NCI-H774 (cell line): ENCODE measurements around the gene TAS2R19.
"Not testable (repeated sequence)": the region's sequence is repeated elsewhere in the genome, so short reads cannot be mapped to it uniquely, and the experiment has no call there.

Experiments used
- DNase-seq: peaks from one replicate; lab custom pipeline; 2025; lab: John Stamatoyannopoulos, UW

The TAS2R19 gene, protein sequence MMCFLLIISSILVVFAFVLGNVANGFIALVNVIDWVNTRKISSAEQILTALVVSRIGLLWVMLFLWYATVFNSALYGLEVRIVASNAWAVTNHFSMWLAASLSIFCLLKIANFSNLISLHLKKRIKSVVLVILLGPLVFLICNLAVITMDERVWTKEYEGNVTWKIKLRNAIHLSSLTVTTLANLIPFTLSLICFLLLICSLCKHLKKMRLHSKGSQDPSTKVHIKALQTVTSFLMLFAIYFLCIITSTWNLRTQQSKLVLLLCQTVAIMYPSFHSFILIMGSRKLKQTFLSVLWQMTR

DNA sequence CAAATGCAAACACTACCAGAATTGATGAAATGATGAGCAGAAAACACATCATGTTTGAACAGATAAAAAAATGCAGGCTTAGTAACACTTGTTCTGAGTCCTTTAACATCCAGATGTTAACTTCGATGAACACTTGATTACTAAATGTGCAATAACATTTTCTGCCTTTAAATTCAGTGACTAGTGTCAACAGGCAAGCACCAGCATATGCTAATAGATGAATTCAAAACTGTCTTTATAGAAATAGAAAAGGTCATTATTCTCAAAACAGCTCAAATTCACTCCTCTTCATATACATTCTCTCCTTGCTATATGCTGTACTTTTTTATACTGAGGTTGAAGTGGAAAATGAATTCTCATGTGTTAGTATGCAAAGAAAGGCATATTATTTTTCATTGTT lies at the start of gene TAS2R19:
Gene TAS2R19, minus strand, starts transcription at position 101 of the 400 bp plus-strand sequence. Its CDS starts 49 bp downstream, at position 52.
- DNase-seq = no peak

DNA sequence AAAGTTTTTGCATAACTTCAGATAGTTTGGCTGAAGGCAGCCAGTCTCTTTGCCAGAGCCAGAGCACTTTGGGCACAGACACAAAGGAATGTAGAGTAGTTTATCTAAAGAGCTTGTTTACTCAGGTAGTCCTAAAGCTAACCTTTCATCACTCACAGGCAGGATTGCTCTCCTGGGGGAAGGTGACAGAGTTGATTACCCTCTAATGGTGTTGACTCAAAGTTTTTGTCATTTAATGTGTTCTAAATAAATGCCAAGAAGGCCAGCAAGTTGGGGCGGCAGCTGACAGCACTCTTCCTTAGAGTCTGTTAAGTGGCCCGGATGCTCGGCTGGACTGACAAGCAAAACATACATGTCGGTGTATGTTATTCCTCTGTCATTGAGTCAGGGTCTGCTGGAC lies 49.0 kb upstream of the TAS2R19 start:
- DNase-seq = no peak

DNA sequence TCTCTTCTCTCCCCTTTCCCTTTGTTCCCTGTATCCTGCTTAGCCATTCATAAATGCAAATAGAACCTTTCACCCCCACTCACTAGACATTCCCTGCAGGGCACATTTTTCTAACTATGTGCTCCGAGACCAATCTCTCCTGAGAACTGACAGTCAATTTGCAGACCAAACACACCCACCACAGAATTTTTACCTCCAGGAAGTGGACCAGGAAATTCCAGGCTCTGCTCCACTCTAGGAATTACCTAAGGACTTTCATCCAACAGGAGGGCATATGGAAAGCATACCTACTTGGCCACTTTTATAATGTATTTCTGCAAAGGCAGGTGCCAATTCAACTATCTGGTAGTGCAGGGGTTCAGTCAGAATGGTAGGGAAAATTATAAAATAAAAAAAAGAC lies 48.6 kb upstream of the TAS2R19 start:
- DNase-seq = no peak

DNA sequence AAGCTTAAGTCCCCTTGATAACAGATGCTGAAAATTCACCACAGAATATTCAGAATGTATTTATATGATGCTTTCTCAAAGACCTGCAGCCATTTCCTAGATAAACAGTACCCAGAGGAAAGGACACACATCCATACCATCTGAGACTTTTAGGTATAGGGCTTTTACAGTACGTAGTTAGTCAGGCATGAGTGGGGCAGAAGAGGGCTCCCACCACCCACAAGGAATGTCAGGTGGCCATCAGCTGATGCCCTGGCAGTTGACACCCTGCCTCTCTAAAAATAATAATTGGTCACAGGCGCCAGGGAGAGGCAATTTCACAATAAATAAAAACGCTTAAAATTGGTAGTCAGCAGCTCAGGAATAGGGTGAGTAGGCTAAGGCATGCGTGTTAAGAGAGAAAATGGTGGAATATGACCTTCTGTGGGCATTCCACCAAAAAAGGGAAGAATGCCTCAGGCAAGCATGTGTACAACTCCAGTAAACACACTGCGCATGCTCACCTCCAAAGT lies 47.5 kb upstream of the TAS2R19 start:
- DNase-seq = no peak

DNA sequence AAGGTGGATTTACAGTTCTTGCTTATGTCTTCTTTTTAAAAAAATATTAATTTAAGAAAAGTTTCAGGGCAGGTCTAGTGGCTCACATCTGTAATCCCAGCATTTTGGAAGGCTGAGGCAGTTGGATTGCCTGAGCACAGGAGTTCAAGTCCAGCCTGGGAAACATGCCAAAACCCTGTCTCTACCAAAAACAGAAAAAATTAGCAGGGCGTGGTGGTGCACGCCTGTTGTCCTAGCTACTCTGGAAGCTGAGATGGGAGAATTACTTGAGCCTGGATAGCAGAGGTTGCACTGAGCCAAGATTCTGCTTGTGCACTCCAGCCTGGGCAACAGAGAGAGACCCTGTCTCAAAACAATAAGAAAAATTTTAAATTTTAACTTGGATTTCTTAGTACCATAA lies 45.1 kb upstream of the TAS2R19 start:
- DNase-seq = no peak

DNA sequence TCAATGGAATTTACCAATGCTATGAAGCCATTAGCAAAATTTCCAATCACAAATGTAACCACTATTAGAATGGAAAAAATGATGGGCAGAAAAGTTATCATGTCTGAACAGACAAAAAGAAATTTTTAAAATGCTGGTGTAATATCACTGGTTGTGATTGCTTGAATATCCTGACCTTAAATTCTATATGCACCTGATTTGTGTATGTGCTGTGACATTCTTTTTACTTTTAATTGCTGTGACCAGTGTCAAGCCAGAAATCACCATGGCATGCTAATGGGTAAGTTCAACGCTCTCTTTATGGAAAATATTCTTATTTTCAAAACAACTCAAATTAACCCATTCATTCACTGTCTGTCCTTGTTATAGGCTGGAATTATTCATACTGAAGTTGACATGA lies 39.8 kb upstream of the TAS2R19 start, which contains the start of gene TAS2R46:
Gene TAS2R46, minus strand, starts transcription at position 101 of the 400 bp plus-strand sequence. Its CDS starts 0 bp downstream, at position 101.
- not testable (repeated sequence) for DNase-seq

DNA sequence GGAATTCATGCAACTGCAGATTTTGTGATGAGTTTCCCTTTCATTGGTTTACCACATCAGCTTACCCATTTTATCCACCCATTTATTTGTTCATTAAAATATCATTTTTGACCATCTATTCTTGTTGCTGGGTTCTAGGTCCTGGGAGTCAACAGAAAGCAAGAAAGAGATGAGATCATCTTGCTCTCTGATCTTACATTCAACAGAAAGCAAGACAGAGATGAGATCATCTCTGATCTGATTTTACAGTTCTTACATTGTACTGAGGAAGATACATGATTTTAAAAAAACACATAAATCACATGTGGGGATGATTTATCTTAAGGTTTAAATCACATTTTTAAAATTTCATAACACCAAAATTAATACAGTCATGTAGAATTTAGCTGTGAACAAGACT lies 37.4 kb upstream of the TAS2R19 start:
- DNase-seq = no peak

DNA sequence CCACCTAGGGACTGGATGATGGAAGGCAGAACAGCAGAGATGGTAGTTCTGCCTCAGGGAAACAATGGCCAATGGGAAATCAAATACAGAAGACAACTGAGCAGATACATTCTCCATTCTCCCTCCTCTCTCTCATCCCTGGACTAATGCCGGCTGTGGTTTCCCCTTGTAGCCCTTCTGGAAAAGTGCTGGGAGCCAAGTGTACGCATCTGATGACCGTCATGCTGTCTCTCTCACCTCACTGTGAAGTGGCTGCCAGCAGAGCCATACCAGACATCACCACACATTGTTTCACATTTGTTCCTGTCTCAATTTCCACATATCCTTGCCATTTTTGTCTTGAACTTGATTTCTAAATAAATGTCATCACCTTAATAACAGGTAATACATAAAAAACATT lies 36.6 kb upstream of the TAS2R19 start:
- DNase-seq = no peak

DNA sequence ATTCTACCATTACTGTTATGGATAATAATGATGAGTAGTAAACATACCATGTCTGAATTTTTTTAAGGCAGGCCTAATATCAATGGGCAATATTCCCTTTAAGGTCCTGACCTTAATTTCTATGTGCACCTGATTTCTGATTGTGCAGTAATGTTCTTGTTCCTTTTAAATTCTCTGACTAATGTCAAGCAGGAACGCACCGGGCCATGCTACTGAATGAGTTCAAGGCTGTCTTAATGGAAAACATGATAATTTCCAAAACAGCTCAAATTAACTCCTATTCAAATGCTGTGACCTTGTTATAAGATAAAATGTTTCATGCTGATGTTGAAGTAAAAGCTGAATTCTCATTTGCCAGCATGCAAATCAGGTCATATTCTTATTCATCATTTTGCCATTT lies 32.9 kb upstream of the TAS2R19 start:
- DNase-seq = no peak

DNA sequence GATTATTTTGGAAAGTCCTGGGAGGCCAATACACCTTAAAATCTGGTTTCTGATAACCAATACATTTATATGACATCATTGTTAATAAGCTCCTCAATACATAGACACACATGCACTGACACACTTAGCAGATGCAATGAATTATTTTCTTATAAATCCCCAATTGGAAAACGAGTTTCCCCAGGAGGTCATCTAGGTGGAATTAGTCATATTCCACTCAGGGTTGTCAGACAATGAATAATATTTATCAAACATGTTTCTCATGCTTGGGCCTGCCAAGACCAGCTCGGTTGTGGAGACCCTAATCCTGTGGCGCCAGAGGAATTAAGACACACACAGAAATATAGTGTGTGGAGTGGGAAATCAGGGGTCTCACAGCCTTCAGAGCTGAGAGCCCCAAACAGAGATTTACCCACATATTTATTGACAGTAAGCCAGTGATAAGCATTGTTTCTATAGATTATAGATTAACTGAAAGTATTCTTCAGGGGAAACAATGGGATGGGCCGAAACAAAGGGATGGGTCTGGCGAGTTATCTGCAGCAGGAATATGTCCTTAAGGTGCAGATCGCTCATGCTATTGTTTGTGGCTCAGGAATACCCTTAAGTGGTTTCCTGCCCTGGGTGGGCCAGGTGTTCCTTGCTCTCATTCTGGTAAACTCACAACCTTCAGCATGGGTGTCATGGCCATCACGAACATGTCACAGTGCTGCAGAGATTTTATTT lies 27.5 kb upstream of the TAS2R19 start:
- not testable (repeated sequence) for DNase-seq

DNA sequence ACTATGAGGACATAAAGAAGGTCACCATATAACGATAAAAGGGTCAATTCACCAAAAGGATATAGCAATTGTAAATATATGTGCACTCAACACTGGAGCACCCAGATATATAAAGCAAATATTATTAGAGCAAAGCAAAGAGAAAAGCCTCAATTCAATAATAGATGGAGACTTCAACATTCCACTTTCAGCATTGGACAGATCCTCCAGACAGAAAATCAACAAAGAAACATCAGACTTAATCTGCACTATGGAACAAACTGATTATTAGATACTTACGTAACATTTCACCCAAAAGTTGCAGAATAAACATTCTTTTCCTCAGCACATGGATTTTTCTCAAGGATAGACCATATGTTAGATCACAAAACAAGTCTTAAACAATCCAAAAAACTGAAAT lies 18.9 kb upstream of the TAS2R19 start:
- DNase-seq = not testable (repeated sequence)

DNA sequence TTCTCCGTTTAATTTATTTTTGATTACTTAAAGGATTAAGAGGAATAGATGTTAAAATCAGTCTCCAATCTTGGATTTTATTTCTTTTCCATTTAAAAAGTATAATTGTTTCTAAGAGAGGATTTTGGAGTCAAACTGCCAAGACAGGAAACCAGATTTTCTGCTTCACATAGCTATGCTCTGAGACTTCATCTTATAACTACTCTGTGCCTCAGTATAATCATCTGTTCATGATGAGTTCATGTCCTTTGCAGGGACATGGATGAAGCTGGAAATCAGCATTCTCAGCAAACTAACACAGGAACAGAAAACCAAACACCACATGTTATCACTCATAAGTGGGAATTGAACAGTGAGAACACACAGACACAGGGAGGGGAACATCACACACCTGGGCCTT lies 17.7 kb upstream of the TAS2R19 start:
- DNase-seq = no peak

DNA sequence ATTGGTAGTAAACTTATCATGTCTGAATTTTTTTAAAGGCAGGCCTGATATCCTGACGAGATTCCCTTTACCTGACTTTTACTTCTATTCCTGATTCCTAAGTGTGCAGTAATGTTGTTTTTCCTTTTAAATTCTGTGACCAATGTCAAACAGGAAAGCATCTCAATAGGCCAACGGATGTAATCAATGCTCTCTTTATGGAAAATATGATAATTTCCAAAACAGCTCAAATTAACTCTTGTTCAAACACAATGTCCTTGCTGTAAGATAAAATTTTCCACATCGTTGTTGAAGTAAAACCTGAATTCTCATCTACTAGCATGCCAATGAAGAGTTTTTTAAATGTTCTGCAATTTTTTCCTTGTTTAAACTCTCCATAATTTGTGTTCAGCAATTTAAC lies 16.8 kb upstream of the TAS2R19 start:
- no peak for DNase-seq

DNA sequence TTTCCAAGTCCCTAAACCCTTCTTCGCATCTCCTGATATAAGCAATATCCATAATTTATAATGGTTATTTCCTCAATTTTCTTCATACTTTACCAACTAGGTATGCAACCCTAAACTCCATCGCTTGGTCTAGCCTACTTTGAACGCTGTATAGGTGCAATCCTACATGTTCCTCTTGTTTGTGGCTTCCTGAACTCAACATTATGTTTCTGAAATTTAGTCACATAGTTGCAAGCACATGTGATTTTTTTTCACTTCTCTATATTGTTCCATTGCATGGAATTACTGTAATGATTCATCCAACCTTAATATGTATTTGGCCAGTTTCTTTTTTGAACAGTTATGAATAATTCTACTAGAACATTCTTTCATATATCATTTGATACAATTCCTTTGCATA lies 11.5 kb upstream of the TAS2R19 start:
- not testable (repeated sequence) for DNase-seq

DNA sequence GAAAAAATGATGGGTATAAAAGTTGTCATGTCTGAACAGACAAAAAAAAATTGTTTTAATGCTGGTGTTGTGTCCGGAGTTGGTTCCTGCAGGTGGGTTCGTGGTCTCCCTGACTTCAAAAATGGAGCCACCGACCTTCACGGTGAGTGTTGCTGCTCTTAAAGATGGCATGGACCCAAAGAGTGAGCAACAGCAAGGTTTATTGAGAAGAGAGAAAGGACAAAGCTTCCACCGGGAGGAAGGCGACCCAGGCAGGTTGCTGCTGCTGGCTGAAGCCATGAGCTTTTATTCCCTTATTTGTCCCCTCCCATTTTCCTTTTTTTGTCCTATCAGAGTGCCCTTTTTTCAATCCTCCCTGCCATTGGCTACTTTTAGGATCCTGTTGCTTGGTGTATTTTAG lies 8.9 kb upstream of the TAS2R19 start, which contains the start of gene TAS2R31:
Gene TAS2R31, minus strand, starts transcription at position 101 of the 400 bp plus-strand sequence. Its CDS starts 72 bp downstream, at position 29.
- no peak for DNase-seq

DNA sequence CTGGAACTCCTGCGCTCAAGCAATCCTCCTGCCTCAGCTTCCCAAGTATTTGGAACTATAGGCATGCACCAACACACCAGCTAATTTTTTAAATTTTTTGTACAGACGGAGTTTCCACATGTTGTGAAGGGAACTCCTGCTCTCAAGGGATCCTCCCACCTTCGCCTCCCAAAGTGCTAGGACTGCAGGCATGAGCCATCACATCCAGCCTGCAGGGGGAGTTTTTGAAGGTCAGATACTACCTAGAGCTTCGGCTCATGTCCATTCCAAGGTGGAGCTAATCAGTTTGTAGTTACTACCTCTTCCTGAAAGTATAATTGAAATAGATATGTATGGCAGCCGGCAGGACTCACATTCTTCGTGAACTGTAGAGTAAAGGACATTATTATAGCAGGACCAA lies 3.7 kb upstream of the TAS2R19 start:
- no peak for DNase-seq

DNA sequence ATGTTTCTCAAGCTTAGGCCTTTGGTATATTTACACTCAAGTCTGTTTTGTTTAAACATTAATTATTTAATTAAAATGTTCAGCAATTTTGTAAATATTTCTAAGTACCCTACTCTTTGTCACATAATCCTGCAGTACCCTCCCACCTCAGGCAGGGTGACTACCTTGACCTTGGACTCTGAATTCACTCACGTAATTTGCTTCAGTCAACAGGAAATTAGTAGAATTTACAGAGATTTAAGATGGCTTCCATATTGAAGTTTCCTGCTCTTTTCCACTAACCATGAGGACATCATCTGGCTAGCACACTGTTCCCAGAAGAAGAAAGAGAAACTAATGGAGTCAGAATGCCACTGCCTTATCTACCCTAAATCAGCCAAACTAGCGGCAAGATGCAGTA lies 967 bp upstream of the TAS2R19 start:
- no peak for DNase-seq

DNA sequence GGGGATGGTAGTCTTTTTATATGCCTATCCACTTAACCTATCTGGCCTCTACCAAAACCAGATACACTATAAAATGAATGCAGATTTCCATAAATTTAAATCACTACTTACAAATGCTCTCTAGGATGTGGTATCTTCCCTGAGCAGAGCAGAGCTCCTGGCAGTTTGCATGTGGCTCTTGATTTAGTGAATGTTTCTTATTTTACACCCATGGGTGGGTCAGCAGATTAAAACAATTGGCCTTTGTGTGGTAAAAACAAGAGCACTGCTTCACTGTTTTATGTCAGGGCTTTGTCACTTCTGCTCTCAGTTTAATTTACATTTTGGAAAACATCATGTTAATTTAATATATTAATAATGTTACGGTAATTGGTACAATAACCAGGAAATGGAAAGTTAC lies 5.5 kb downstream of the TAS2R19 start:
- no peak for DNase-seq

DNA sequence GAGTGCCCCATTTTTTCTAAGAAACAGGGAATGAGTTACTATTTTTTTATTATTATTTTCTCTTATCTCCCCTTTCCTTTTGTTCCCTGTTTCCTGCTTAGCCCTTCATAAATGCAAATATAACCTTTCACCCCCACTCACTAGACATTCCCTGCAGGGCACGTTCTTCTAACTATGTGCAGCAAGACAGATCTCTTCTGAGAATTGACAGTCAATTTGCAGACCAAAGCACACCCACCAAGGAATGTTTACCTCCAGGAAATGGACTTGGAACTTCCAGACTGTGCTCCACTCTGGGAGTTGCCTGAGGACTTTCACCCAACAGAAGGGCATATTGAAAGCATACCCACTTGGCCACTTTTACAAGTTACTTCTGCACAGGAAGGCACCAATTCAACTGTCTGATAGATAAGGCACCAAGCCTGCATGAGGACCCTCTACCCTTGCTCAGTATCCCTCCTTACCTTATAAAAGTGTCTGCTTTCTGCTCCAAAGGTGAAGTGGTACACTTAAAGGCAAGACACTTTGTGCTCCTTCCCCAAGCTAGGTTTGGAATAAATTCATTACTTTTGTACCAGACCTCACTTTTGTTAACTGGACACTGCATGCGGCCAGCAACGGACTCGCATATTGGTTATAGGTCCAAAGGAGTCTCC lies 6.5 kb downstream of the TAS2R19 start:
- no peak for DNase-seq

DNA sequence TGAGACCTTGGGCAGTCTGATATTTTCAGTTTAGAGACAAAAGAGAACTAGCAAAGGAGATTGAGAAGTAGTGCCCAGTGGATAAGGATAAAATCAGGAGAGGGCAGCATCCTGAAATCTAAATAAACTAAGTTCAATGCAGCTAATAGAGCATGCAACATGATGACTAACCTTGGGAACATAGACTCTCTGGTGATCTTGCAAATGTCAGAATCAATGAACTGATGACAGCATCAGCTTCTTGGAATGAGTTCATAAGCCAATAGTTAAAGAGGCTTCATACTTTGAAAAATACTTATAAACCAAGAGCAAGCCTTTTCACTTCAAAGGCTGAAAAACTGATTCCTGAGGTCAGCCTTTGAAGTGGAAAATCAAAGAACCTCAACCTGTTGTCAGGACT lies 8.2 kb downstream of the TAS2R19 start:
- DNase-seq = no peak

DNA sequence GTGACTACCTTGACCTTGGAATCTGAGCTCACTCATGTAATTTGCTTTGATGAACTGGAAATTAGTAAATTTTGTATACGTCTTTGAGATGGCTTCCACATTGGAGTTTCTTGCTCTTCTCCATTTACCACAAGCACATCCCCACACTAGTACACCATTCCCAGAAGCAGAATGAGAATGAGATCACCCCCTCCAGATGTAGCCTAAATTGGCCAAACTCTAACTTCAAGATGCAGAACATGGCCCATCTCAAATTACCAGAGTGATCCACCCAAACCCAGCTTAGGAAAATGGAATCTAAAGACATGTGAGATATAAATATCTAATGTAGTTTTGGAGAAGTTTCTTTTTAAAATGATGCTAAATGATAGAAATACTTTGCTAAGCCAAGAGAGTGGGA lies 14.8 kb downstream of the TAS2R19 start:
- DNase-seq = no peak

DNA sequence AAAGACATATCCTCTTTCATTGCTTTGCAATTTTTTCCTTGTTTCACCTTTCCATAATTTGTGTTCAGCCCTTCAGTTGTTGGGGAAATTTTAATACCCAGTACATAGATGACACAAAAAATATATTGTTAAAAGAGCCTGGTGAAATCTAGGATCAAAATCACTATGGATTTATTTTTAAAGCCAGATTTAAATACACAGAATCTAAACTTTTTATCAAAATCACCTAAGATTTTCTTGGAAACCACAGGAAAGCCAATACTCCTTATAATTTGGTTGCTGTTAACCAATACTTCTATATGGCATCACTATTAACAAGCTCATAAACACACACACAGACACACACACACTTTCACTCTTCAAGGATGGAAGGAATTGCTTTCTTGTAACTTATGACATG lies 24.2 kb downstream of the TAS2R19 start, which contains the start of gene TAS2R20:
Gene TAS2R20, minus strand, starts transcription at position 101 of the 400 bp plus-strand sequence. CDS start 429 bp downstream, outside the sequence.
- DNase-seq = no peak

DNA sequence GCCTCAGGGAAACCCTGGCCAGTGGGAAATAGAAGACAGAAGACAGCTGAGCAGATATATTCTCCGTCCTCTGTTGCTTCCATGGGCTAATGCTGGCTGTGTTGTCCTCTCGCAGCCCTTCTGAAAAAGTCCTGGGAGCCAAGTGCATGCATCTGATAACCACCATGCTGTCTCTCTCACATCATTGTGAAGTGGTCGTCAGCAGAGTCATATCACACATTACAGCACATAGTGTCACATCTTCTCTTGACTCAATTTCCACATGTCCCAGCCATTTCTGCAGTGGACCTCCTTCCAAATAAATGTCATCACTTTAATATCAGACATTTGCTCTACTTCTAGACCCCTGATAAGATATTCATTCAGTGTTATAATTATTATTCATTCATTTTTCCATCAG lies 28.1 kb downstream of the TAS2R19 start:
- no peak for DNase-seq
